WTC11 (cell line): ENCODE data around the gene SYNDIG1. TPM values are rescaled to one million over a fixed set of nuclear protein-coding genes. Genes with fewer than 3 reads are reported as not detected.

Experiments used
- ATAC-seq: fragments of 200-7000 bp; cut with Tn5 transposase; 2 replicates; pipeline ENCODE4 v1.10.0; 2021; ENCODE audit warnings: mild to moderate bottlenecking, moderate library complexity
- CTCF ChIA-PET: fragments of 300-600 bp; sonication (Branson Sonifier 250); formaldehyde crosslinking; loops from one replicate; lab custom pipeline; 2021; ENCODE audit warnings: antibody characterized with exemption; lab: Charles Lee
- POLR2A ChIA-PET: fragments of 350-600 bp; sonication (Branson Sonifier 250); formaldehyde crosslinking; loops from one replicate; lab custom pipeline; 2021; ENCODE audit warnings: antibody characterized with exemption; lab: Charles Lee
- DNase-seq: peaks from one replicate; pipeline ENCODE4 v3.0.0; 2021; ENCODE audit warnings: low spot score
- H3K27ac Mint-ChIP-seq: 2 replicates; pipeline ENCODE4 v1.8.0; 2021; ENCODE audit warnings: mixed read lengths
- H3K27me3 Mint-ChIP-seq: 2 replicates; pipeline ENCODE4 v1.8.0; 2021; ENCODE audit warnings: low read depth, mild to moderate bottlenecking, moderate library complexity, mixed read lengths
- H3K36me3 Mint-ChIP-seq: 2 replicates; pipeline ENCODE4 v1.8.0; 2021; ENCODE audit warnings: mixed read lengths
- H3K4me1 Mint-ChIP-seq: 2 replicates; pipeline ENCODE4 v1.8.0; 2022; ENCODE audit warnings: mixed read lengths
- H3K4me3 Mint-ChIP-seq: 2 replicates; pipeline ENCODE4 v1.8.0; 2021; ENCODE audit warnings: mild to moderate bottlenecking, moderate library complexity, mixed read lengths
- H3K9me3 Mint-ChIP-seq: 2 replicates; pipeline ENCODE4 v1.8.0; 2021; ENCODE audit warnings: mixed read lengths
- HMGXB4 ChIP-seq: sonication (generic); formaldehyde crosslinking; IDR thresholded peaks from 2 replicates; pipeline ENCODE4 v1.8.1; 2023; ENCODE audit warnings: mild to moderate bottlenecking, moderate library complexity, missing genetic modification reagents
- RELA ChIP-seq: sonication (generic); formaldehyde crosslinking; IDR thresholded peaks from 2 replicates; pipeline ENCODE4 v1.8.1; 2022; ENCODE audit warnings: missing genetic modification reagents, mild to moderate bottlenecking, borderline replicate concordance
- total RNA-seq: library from RNA; stranded (reverse); gene quantifications from 3 replicates; pipeline ENCODE4 v1.2.3, GENCODE V29; 2021
- TF ChIP-seq, protein P1 (sequence below): fragments of 250-450 bp; sonication (Bioruptor Pico); IDR thresholded peaks from 2 replicates; pipeline ENCODE4 v1.9.0; 2021; ENCODE audit warnings: mild to moderate bottlenecking

Gene SYNDIG1
- total RNA-seq, 1 experiment from 2014 or later: 6.4 TPM

DNA sequence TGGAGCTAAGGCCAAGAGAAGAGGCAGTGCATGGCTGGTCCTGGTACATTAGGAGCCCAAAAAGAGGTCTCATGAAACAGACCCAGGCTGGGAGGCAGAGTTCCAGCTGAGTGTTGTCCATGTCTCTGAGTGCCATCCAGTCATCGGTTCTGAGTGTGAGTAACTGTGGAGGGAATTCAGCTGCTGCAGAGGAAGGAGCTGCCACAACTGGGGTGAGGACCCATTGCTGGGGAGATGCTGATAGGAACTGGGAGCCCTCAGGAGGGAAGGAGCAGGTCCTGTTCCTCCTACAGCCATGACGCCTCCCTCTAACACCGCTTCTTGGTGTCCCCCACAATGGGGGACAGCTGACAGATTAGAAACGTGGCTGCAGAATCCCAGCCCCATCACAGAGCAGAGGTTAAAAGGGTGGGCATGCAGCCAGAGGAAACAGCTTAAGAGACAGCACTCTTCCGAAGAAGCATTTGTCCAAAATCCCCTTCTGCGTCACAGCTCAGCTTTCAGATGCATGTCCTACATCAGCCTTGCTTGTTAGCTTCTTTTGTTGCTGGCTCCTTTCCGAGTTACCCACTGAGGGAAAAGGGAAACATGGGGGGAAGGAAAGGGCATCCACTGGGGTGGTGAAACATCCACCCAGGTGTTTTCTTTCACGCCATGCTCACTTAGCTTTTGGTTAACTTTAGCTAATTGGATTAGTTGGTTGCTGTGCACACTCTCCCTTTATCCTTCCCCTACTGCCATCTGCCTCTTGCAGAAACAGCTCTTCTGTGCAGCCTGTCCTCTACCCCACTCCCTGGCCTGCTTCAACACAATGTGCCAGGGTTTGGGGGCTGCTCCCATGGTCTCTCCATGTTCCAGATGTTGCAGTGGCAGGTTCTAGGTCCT is 239.2 kb downstream of the SYNDIG1 start:
- H3K4me1 Mint-ChIP-seq: no peaks in the 10 kb centered on the region
- H3K9me3 Mint-ChIP-seq: peaks cover 5% of the 10 kb centered on the region
- H3K27ac Mint-ChIP-seq: no peak overlapping the region
- CTCF ChIA-PET: no interaction called here
- DNase-seq: no peak
- TF ChIP-seq HMGXB4 (CRISPR knock-in tag) (no peak), RELA (CRISPR knock-in tag) (no peak)
- TF ChIP-seq, protein P1, sequence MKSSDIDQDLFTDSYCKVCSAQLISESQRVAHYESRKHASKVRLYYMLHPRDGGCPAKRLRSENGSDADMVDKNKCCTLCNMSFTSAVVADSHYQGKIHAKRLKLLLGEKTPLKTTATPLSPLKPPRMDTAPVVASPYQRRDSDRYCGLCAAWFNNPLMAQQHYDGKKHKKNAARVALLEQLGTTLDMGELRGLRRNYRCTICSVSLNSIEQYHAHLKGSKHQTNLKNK (CRISPR knock-in tag): no peak
- TF ChIP-seq, all 79 proteins: peak for 0
- Mint-ChIP-seq H3K4me3 (no peak overlapping the region), H3K27me3 (0 out of 2 replicates have a peak, but pooled peaks cover 2% of the 10 kb centered on the region), H3K36me3 (no peaks in the 10 kb centered on the region)
- no peak for ATAC-seq
- POLR2A ChIA-PET: no interaction called here
